Measurements from ENCODE around the gene ITIH2.
A peak's percentile ranks its signal among the peaks of the same experiment; 100 is the strongest.
"Not testable (repeated sequence)": the region's sequence is repeated elsewhere in the genome, so short reads cannot be mapped to it uniquely, and the experiment has no call there.

ITIH2 gene

GRCh38 chr10:7755103-7755502 lies 52.0 kb downstream of the ITIH2 start:
- DNase-seq = no peak

GRCh38 chr10:7756360-7756992 lies 53.4 kb downstream of the ITIH2 start:
- peak; percentile 4 for DNase-seq

- no peak for DNase-seq
Measured at GRCh38 chr10:7763929-7764328, 60.8 kb downstream of the ITIH2 start.

GRCh38 chr10:7766241-7766640 lies 63.1 kb downstream of the ITIH2 start:
- no peak for DNase-seq

GRCh38 chr10:7767209-7767608 lies 64.1 kb downstream of the ITIH2 start:
- peak; percentile 21 for DNase-seq

GRCh38 chr10:7768417-7768816 lies 65.3 kb downstream of the ITIH2 start:
- DNase-seq = no peak

- no peak for DNase-seq
Measured at GRCh38 chr10:7773845-7774801, 71.0 kb downstream of the ITIH2 start.

GRCh38 chr10:7776777-7777176 lies 73.7 kb downstream of the ITIH2 start:
- no peak for DNase-seq

- DNase-seq = not testable (repeated sequence)
Measured at GRCh38 chr10:7782194-7782593, 79.1 kb downstream of the ITIH2 start.

GRCh38 chr10:7786430-7786829 lies 83.3 kb downstream of the ITIH2 start:
- DNase-seq = no peak

GRCh38 chr10:7787150-7787856 lies 84.2 kb downstream of the ITIH2 start:
- DNase-seq = no peak

GRCh38 chr10:7787857-7788638 lies 84.9 kb downstream of the ITIH2 start, which contains the start of the genes ATP5F1C and KIN:
Gene ATP5F1C (plus strand): TSS chr10:7788177. CDS start chr10:7788208, 31 bp downstream.
Gene KIN (minus strand): TSS chr10:7787993. CDS start chr10:7787933, 60 bp downstream.
- peak; percentile 96 for DNase-seq

- DNase-seq = peak; percentile 20
Measured at GRCh38 chr10:7788639-7789286, 85.6 kb downstream of the ITIH2 start.

GRCh38 chr10:7789390-7789789 lies 86.3 kb downstream of the ITIH2 start:
- no peak for DNase-seq

- no peak for DNase-seq
Measured at GRCh38 chr10:7792541-7792940, 89.4 kb downstream of the ITIH2 start.

GRCh38 chr10:7794251-7795026 lies 91.3 kb downstream of the ITIH2 start:
- DNase-seq = no peak

GRCh38 chr10:7795605-7796004 lies 92.5 kb downstream of the ITIH2 start:
- no peak for DNase-seq

- peak; percentile 87 for DNase-seq
Measured at GRCh38 chr10:7797582-7797981, 94.5 kb downstream of the ITIH2 start.

Measured in fibroblast of skin of right quadriceps (primary cell).